Measurements from ENCODE around the gene LDB2. TPM values are rescaled to one million over a fixed set of nuclear protein-coding genes. Genes with fewer than 3 reads are reported as not detected.

LDB2 gene
- total RNA-seq, 1 donor from 2014 or later: 363 TPM

DNA sequence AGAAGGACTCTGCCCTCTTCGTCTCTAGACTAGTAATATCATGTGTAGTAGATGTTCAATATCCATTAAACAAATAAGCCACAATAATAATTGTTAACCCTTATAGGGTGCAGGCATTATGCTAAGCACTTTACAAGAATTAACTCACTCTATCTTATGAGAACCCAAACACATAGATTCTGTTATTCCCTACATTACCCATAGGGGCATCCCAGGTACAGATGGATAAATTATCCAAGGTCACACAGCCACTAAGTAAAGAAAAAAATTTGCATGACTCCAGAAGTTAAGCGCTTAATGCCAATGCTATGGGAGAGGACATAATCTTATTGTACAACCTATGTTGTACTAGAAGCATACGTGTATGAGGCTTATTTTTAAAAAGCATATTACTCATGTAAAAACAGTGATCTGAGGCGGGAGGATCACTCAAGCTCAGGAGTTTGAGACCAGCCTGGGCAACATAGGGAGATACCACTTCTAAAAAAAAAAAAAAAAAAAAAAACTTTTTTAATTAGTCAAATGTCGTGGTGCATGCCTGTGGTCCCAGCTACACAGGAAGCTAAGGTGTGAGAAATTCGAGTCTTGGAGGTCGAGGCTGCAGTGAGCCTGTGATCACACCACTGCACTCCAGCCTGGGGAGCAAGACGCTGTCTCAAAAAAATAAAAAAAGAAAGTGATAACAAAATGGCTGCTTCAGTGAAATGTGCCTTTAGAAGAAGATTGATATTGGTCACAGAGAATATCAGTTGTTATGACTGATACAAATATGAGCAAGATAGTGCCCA is 13.6 kb downstream of the LDB2 start:
- no peak for DNase-seq (ENCODE audit: low read depth in 2 of 2)

DNA sequence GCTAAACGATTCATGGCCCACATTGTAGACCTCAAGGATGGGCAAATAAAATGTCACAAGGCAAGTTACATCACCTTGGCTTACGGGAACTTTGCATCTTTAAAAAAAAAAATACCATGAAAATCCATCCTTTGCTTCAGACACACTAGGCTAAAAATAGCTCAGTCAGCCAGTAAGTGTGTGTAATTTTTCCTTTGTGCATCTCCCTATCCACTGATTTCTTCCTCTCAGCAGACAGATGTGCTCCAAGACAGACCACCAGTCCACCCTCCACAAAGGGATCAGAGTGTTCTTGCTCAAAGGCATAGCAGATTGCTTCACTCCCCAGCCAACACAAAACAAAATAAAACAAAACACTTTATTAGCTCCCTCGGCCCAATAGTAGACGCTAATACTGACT is 14.6 kb downstream of the LDB2 start:
- no peak for DNase-seq (ENCODE audit: low read depth in 2 of 2)

DNA sequence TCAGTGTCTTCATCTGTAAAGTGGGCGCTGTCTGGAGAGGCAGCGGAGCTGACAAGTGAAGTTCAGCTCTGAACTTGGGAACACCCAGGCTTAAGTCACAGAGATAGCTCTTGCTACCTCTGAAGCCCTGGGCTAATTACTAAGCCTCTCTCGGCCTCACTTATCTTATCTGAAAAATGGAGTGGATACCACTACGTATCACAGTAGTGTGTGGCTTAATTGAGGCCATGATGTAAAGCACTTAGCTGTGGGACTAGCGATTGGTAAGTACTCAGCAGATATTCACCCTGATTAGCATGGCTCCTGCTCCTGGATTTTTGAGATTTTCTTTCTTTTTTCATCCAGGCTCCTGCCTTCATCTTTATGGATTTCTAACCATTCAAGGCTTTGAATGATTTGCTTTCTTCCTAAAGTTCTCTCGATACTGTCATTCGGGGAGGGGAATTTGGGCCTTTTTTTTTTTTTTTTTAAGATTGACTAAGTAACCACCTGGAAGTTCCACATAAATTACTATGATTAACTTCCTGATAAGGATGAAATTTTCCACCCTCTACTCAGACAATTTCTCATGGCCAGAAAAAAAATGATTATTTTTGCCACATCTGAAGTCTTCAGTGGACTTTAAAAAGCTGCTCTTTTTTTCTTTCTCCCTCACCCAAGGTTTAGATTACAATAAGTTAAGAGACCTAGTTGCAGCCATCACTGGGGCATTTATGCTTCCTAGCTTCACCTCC is 17.1 kb downstream of the LDB2 start:
- DNase-seq (ENCODE audit: low read depth in 2 of 2): no peak

DNA sequence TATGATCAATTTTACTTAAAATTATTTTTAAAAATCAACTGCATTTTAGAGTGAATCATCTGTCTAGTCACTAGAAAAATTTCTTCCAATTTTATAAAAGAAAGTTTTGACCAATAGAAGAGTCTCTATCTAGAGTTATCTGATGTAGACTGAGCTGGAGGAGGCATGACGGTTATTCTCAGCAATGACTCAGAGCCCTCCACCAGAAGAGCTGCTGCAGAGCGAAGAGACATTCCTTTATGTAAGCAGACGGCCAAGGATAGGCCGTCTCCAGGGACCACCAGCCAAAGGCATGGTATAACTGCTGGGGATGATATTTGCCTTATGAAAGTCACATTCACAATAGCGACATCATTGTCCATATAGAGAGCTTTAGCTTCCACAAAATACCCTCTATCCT is 23.0 kb downstream of the LDB2 start:
- DNase-seq (ENCODE audit: low read depth in 2 of 2): peak in 1 of 2 donors; percentile 82

DNA sequence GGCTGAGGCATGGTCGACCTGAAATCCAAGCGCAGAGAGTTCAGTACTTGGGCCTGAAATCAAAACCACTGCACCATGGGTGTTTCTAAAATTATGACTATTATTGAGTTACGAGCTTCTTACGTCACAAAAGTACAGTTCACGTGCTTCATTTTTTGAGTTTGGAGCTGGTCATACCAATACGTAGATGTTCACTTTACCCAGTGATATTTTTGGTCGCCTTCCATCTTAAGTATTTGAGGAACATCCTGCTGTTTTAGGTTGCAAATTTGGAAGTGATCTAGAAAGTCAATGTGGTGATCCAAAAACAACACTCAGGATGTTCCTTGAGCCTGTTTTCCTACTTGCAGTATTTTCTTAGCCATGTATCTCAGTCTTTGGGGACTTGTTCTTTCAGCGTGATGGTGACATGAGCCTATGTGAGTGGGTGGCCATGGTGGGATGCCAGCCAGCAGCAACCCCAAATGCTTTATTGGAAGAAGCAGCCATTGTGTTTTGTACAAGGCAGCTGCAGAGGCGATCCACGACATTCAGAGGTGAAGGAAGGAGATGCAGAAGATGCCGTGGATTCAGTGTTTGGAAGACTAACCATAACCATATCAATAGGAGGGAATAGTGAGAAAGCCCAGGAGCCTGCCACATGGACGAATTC is 28.7 kb downstream of the LDB2 start:
- no peak for DNase-seq (ENCODE audit: low read depth in 2 of 2)

DNA sequence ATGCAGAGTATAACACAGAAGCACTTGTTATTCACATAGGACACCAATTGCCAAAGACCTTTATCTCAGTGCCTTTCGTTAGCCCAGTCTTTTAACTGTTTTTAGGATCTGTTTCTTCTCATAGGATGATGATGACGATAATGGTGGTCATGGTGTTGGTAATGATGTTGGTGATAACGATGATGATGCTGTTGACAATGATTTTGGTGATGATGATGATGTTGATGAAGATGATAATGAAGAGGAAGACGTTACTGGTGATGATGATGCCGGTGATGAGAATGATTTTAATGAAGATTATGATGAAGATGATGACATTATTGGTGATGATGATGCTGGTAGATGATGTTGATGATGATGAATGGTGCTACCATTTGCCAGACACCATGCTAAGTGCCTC is 29.8 kb downstream of the LDB2 start:
- no peak for DNase-seq (ENCODE audit: low read depth in 2 of 2)

DNA sequence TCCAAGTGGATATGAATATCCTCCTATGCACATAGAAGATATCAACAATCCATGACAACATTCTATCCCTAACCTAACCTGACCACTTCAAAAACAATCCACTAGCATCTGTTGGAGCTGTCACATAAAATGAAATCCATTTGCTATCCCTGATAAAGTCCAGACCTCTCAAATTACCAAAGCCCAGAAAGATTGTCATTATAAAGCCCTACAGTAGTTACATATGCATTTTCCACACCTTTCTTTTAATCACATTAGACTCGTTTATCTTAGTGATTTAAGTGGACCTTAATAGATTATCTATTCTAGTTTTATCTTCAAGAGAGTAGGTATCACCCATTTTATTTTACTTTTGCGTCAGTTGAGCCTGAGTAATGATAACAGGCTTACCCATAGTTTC is 30.6 kb downstream of the LDB2 start:
- DNase-seq (ENCODE audit: low read depth in 2 of 2): no peak

DNA sequence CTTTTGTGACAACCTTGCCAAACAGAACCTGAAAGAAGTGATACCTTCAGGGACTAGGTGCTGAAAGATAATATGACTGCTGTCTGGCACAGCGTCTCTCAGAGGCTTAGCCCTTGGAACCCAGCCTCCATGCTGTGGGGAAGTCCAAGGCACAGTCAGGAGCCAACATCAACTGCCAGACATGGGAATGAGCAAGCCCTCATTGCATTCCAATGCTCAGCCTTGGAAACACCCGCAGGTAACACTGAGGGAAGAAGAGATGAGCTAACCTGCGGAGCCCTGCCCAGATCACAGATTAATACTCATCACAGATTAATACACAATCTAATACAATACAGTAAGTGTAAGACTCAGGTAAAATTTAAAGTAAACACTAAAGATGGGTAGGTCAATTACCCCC is 31.5 kb downstream of the LDB2 start:
- no peak for DNase-seq (ENCODE audit: low read depth in 2 of 2)

DNA sequence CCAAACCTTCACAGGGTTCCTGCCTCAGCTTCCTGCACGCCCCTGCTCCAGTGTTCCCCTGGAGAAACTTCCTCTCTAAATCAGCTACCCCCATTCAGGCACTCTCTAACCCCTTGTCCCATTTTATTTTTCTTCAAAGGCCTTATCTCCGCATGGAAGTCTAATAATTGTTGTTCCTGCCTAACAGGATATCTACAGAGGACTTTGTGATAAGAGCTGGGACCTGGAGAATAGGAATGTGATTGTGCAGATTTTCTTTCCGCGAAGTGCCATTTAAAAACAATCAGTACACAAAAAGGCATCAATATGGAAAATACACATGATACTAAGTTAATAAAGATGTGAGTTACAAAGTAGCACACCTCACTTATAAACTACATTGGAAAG is 32.6 kb downstream of the LDB2 start:
- peak in 1 of 2 donors; percentile 54 for DNase-seq (ENCODE audit: low read depth in 2 of 2)

DNA sequence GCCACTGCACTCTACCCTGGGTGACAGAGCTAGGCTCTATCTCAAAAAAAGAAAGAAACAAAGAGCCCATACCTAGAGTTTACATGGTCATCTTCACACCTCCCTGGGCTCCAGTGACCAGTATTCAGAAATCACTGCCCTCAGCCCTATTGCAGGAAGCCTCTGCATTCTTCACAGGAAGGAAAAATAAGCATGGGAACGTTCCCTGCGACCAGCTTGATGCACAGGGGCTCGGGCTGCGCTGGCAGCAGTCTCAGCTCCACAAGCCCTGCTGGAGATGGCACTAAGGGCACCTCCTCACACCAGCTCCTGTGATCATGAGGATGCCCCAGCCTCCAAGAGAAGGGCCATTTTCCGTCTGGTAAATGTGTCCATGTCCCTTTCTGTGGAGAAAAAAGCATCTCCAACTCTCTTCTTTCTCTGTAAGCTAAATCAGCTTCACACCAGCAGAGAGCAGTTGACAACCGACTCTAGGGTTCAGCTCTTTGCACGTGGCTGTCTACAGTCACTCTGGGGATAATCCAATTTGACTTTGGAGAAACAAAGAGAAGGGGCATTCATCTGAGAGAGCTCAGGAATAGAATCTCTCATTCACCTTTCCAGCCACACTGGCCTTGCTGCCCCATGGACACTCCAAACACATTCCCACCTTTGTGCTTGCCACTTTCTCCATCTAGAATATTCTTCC is 33.1 kb downstream of the LDB2 start:
- DNase-seq (ENCODE audit: low read depth in 2 of 2): peak in 1 of 2 donors; percentile 56

DNA sequence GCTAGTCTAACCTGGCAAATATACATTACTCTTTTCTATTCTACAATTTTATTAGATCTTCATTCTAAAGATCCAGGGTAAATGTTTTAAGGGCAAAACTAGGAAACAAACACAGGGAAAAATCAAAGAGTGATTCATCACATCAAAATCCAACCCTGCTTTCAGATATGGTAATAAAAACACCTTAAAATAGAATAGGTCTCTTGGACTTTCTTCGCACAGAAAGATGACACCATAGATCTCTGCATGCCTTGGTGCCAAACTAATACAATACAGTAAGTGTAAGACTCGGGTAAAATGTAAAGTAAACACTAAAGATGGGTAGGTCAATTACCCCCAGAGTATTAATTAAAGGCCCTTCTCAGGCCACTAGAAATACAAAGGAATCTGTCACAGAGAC is 34.2 kb downstream of the LDB2 start:
- peak in 1 of 2 donors; percentile 29 for DNase-seq (ENCODE audit: low read depth in 2 of 2)

DNA sequence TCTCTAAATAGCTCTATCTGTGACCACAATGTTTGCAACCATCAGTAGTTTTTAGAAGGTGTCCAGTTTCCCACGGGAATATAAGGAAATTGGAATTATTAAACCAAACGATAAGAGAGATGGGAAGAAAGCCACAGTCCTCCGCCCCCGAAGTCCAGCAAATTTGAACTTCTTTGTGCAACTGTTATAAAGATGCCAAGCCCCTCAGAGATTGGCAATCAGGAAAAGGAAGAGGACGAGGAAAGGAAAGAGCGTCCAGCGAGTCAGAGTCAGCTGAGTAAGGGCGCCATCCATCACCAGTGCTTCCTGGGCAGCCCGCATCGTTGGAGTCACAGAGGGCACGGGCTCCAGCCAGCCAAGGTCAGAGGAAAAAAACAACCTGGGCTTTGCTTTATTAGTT is 35.7 kb downstream of the LDB2 start:
- DNase-seq (ENCODE audit: low read depth in 2 of 2): peak; percentile 86 to 91

DNA sequence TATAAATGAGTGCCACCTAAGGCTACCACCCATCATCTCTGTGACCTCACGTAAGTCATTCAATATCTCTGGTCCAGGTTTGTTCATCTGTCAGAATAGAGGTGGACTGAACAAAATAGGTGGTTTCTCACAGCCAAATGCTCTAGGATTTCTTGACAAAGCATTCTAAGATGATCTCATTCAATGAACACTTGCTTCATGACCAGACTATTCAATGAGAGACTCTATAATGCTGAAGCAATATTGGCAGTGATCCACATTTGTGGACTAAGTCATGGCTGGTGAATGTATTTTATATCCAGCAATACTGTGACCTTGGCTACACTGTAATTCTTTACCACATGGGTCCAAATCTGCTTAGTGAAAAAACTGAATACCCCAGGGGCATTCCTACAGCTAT is 37.9 kb downstream of the LDB2 start:
- DNase-seq (ENCODE audit: low read depth in 2 of 2): peak; percentile 76 to 93

DNA sequence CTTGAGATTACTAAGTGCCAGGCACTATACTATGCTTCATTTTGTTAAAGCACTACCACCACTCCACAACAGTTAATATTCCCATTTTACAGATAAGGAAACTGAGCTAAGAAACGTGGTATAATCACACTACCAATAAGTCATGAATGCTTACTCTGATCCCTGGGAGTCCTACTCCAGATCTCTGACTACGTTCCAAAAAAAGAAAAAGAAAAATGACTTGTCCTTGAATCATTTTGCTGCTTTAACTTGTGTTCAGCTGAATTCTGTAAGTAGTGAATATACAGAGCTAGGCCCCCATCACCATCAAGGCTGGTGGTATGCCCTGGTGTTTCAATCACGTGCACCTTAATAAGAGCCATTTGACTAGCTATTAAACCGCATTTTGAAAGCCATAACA is 39.4 kb downstream of the LDB2 start:
- peak; percentile 24 to 38 for DNase-seq (ENCODE audit: low read depth in 2 of 2)

DNA sequence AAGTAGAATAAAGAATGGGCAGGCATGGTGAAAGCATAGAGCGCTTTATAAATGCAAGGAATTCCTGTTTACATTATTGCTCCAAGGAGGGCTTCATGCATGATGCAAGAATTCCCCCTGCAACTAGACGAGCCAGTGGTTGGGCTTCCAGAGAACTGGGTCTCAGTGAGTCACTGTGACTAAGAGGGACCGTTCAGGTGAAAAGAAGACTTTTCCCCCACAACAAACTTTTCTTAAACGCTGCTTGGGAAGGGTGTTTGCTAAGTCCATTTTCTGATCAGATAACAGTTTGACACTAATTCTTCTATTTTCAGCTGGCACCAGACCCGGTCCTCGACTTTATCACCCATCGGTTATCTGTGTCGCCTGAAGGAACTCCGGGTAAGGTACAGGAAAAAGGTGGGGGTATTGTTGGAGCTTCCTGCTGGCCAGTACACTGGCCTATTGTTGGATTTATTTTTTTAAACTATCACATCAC is 40.1 kb downstream of the LDB2 start:
- peak; percentile 94 to 97 for DNase-seq (ENCODE audit: low read depth in 2 of 2)

DNA sequence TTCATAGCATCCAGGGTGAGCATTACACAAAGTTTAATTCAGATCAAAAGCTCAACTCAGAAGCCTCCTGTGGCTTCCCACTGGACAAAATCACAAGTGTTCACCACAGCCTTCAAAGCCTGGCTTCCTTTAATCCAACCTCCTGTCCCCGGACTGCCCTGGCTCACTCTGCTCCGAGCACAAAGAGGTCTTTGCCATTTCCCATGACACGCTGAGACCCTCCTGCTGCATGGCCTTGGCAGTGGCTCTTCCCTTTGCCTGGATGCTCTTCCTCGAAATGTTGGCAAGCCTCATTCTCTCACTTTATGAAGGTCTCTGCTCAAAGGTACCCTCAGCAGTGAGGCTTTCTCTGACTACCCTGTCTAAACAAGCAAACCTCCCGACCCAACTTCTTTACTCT is 41.0 kb downstream of the LDB2 start:
- peak in 1 of 2 donors; percentile 76 for DNase-seq (ENCODE audit: low read depth in 2 of 2)

DNA sequence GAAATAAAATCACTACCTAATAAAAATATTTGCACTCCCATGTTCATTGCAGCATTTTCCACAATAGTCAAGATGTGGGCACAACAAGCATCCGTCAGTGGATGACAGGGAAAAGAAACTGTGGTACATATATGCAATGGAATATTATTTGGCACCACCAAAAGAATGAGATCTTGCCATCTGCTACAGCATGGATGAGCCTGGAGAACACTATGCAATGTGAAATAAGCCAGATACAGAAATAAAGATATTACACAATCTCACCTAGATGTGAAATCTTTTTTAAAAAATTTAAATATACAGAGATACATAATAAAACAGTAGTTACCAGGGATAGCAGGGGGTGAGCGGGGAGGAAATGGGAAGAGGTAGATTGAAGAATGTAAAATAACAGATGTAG is 44.8 kb downstream of the LDB2 start:
- DNase-seq (ENCODE audit: low read depth in 2 of 2): no peak

DNA sequence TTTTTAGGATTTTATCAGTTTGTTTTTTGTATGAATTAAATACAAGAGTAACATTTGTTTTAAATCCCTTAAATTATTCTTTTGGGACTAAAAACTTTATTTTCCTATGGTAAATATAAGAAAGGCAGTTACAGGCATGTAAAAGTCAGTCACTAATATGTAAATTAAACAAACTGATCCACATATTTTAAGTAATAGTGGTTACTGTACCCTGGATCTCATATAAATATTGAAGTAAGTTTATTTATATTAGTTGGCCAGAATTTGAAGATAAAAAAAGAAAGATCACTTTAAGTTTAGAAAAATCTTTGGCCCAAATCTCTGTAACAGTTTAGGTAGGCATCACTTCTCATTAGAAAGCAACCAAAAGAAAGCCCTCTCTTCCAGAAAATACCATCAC is 45.8 kb downstream of the LDB2 start:
- DNase-seq (ENCODE audit: low read depth in 2 of 2): no peak

DNA sequence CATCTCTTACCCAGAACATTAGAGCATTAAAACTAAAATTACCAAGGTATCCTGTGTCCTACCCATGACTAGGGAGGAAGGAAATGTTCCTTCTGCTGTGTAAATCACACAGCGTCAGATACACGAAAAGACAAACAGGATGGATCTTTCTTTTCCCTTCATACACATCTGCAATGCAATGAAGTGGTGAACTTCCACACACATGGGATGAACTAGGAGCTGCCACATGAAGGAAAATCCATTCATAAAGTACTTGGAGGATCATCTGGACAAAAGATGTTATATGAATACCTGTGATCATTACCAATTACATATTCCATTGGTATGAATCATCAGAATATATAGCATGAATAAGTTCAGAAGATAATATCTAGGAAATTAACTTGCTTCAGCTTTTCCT is 46.2 kb downstream of the LDB2 start:
- DNase-seq (ENCODE audit: low read depth in 2 of 2): peak; percentile 40 to 74

DNA sequence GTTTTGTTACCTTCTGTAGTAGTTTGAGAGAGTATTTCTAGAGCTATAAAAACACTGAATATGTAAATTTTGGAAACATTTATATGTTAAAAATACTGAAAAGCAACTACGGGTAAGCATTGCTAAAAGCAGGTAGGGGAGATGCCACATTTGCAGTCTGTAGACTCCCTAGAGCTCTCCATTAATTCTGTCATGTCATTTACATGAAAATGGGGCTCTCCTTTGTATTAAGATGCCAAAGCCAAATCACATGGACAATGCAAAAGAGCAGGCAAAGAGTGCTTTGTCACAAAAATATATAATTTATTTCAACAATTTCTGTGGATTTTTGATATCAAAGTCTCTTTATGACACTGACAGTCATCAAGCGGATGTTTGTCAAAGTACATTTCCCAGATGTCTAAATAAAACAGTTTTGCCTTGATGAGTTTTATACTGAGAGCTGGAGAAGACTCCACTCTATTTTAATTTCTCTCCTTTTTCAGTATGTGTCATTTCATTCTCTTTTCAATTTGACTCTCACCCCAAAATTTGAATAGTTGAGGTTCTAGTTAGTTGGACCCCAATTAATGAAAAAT is 51.8 kb downstream of the LDB2 start:
- DNase-seq (ENCODE audit: low read depth in 2 of 2): no peak

DNA sequence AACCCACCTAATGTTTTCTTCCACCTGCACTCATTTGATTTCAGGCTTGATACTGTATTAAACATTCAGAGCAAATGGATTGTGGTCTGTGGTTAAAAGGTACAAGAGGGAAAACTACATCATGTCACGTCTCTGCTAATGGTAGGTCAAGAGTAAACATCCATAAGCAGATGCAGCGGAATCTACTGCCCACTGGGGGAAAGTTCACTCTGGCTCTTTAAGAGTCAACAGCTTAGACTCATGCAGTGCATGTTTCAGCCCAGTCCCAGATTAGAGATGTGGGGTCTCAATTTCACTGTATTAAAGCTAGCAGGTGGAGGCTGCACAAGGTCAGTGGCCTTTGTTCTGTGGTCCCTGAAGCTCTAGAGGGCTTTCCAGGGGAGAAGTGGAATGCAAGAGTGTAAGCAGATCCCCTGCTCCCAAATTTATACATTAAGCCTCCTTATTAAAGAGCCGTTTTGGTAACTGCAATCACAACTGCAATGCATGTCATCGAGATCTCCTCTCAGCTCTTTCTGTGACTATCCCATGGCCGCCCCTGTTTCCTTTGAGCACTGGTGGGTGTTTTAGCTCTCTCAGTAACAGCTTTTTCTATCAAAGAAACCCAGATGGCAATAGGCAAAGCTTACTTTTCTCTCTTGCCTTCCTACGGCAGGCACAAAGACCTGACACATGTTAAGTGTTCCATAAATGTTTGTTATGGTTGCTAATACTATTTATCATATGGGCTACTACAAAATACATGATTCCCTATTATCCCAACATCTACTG is 53.4 kb downstream of the LDB2 start:
- DNase-seq (ENCODE audit: low read depth in 2 of 2): peak in 1 of 2 donors; percentile 23
